NOMO-1 (cell line): ENCODE measurements around the gene UNC5C.

Experiments used
- DNase-seq, 2 experiments: peaks; one replicate each; lab custom pipeline; 2025; ENCODE audit not compliant: unreplicated experiment in 2 of 2; lab: John Stamatoyannopoulos, UW

Gene UNC5C

DNA sequence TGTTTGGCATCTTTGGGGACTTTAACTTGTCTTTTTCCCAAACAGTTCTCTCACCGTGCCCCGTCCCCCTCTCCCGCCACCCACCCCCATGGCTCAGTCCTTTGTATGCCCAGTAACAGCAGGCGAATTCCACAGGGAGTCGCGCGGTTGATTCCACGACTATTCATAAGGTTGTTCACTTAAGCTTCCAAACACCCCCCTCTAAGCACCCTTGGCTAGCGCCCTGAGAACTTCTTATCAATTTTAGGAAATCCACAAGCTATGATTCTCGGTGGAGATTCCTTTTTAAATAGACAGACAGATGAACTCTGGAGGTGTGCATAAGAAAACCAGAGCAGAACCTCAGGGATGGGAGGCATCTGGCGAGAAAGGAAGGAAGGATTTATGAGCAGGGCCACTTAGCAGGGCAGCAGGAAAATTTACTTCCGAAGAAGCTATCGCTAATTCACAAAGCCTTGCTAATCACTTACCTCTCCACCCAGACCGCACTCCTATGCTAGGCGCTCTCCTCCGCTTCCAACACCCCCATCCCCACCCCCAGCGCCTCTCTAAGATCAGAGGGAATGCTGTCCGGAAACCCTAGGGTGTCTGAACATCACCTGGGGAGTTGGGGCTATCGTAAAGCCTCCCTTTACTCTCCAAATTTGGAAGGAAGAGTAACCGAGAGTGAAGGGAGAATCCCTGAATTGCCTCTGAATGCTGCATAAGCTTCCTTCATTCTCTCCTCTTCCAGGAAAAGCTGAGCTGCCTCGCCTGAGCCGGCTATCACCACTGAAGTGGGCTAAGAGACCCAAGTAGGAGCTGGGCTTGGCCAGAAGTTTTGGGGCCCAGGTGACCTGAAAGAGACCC is 1.7 kb downstream of the UNC5C start:
- DNase-seq: no peak

DNA sequence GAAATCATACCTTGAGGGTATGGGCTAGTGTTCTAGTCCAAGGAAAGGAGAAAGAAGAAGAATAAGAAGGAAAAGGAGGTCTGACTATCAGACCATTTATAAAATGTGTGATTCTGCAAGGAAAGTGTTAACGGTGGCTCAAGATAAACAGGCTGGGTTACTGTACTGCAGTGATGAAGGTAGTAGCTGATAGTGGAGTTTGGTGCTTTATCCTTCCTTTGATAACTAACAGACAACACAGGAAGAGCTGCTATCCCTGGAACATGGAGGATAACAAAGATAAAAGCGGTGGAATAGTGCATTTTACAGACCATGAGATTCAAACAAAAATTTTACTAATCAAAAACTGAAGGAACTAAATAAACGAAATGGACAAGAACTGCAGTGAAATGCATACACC is 2.6 kb downstream of the UNC5C start:
- DNase-seq: no peak

DNA sequence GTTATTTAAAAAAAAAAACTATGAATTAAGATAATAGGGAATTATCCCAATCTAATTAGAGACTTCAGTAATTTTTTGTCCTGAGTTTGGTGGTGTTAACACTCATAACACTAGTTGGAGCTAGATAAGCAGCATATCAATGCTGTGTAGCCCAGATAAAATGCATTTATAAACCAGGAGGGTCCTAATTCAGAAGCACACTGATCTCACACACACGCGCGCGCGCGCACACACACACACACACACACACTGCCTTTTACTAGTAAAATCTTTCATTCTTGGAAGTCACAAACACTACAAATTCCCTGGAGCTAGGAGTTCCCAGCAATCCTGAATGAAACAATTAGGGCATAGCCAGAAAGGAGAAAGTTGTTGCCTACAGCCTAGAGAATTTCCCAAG is 3.2 kb downstream of the UNC5C start:
- no peak for DNase-seq

DNA sequence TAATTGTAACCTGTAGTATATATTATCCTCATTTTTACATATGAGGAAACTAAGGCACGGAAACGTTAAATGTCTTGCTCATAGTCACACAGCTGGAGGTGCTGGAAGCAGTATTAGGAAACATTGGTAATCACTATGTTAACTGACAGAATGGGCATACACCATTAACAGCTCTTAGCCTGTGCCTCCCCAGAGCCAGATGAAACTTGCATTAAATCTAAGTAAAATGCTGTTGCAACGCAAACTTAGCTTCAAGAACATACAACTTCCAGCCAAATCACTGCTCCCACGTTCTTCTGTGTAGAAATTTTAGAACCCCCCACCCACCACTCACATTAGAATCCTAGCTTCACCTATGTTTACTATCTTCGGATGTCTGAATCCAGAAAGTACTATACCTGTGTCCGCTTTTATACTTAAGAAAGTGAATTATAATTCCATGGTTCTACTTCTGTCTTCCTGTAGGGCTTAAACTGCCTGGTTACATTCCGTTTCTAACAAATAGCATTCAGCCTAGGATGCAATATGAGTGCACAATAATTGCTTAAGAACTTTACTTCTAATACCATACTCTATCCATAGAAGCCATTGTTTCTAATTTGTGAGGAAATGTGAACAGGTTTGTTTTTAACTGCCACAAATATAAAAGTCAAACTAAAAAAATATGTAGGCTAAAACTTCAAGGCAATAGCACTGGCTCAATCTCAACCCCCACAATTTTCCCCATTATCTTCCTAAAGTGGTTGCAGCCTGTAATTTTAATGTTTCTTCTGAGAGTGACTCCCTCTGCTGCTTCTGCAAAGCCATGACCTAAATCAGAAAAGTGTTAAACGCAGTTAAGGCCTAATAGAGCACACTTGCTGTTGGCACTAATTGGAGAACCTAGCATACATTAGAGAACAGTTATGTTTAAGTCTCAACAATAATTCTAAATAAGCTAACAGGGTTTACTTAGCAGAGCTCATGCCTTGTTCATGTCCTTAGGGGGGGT is 4.4 kb downstream of the UNC5C start:
- DNase-seq: no peak

DNA sequence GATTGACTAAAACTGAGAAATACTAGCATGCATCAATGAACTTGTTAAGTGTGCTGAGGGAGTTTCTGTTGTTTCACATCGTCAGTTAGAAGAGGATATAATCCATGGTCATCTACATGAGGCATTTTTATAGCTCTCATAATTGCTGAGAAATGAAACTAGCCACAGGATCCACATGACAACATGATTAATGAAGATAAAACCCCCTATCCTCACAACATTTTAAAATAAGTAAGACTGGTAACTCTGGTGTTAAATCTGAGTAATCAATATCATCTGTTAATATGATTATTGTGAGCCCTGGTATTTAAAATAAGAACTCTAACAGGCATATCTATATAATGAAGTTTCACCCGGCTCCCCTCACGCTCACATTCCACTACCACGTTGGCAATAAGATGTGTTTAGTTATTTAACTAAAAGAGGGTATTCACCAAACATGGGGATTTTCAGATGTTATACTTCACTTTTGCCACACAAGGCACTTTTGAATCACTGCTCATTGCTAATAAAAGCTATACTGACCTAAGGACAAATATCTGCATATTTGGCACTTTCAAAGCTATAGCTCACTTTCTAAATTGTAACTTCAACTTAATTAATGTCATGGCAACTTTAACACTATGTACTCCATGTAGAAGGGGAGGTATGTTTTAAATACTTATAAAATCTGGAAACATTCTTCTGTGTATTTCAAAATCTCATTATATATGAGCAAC is 6.7 kb downstream of the UNC5C start:
- no peak for DNase-seq

DNA sequence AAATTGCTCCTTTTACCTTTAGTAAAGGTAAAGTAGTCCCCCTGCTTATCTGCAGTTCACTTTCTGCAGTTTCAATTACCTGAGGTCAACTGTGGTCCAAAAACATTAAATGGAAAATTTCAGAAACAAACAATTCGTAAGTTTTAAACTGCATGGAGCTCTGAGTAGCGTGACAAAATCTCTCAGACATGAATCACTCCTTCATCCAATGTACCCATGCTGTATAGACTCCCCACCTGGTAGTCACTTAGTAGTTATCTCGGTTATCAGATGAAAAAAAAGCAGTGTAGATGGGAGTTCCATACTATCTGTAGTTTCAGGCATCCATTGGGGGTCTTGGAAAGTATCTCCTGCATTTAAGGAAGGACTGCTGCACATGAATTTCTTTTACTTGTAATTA is 7.7 kb downstream of the UNC5C start:
- DNase-seq: no peak

DNA sequence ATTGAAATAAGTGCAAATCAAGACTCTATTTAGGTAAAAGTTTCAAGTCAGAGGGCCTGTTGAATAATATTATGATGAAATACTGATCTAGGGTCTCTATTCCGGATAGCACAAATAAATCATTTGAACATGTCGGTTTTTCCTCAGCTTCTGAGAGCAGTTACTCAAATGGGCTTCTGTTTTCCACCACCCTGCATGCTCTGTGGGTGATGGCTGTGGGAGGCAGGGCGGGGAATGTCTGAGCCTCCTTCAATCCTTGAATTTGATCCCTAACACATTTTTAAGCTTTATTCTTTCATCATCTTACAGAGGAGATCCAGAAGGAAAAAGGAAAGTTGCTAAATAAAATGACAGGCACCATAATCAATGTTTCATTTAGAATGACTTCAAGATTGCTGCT is 8.5 kb downstream of the UNC5C start:
- no peak for DNase-seq

DNA sequence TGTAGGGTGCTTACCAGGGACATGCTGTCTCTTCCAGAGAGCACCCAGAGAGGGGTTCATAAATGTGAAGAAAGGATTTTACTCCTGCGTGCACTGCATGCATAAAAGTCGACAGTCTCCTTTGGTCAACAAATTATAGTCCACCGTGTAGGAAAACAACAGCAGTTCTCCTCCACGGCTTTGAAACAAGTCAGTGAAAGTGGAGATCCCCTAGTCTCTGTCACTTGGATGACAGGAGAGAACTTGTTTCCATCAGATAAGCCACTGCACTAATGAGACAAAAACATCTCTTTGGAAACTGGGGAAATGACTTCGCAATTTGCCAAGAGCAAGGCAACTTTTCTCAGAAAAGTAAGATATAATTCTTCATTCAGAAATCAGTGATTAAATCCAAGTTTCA is 9.7 kb downstream of the UNC5C start:
- no peak for DNase-seq

DNA sequence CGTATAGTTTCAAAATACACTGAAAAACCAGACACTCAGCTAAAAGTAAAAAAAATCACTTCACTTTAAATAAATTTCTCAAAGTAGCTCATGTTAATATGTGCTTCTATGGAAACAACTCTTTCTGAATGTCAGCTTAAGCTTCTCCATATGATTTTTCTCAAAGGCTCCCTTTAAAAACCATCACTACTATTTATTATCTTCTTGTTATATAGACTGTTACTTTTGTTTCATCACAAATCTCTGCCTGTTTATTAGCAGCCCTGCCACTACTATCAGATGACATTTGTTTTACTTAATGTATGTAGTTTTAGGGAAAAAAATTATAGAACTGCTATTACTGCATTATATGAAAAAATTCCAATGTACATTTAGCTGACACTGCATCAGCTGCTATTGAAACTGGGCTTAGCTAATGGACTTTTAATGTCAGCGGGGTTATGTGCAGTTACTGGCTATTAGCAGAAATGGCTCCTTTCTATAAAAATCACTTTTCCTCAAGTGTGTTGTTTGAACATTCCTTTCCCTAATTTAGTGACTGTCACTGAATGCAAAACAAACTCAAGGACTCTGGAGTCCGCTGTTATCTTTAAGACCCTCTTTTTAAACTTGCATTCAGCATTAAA is 10.8 kb downstream of the UNC5C start:
- DNase-seq: no peak

DNA sequence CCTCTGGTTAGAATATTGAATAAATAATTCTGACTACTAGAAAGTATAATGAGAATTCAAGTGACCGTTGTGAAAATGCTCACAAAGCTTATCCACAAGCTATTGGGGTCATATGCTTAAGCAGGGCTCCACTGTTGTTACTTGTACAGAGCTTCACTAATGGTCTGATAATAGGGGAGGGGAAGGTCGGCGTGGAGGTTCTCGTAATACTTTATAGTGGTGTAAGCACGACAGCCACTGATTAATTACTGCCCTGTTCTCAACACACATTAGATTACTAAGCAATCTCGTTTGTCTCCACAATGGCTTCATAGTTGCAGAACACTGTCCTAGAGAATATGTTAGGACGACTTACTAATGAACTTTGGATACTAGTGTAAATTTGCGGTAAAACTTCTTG is 11.6 kb downstream of the UNC5C start:
- DNase-seq: no peak

DNA sequence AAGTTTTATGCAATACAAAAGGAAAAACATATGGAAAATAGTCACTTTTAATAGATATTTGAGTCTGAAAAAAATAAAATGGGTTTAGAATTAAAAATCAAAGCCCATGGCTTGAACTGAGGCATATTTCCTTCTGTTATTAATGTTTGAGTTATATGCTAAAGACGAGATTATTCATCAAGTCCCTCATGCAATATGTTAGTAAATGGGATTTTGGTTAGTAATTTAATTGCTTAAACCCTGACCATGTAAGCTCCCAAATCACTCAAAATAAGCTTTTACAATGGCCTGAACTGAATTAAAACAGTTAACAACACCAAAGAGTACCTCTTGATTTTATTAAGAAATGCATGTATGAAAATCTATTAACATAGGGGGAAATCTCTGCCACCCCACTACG is 12.1 kb downstream of the UNC5C start:
- DNase-seq: no peak

DNA sequence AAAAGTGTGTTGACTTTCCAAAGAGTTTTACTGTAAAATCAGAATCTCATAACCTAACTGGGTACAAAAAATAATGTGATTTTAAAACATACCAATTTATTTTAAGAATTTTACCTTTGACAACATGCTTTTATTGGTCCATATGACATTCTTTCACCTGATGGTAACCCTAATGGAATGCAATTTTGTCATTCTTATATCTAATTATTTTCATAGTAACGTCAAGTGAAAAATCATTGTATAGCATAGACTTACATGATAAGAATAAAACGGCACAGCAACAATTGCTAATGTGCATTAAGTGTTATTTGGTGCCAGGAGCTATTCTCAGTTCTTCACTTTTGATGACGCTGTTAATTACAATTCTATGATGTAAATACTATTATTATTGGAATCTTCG is 13.6 kb downstream of the UNC5C start:
- no peak for DNase-seq

DNA sequence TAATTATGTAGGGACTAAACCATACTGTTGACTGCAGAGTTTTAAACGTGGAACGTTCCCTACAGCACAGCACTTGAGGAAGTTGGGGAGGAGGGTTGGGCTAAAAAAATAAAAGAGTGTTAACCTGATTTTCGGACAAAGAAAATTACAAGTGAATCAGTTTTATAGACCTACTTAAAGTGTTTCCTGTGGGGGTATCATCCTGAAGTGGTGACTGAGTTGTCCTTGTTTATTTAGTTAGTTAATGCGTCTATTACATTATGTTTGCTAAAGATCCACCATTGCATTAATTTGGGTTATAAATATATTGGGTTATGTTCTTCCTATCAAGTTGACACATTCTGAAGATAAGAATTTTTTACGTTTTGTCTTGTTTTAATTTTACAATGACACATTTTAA is 14.7 kb downstream of the UNC5C start:
- DNase-seq: no peak

DNA sequence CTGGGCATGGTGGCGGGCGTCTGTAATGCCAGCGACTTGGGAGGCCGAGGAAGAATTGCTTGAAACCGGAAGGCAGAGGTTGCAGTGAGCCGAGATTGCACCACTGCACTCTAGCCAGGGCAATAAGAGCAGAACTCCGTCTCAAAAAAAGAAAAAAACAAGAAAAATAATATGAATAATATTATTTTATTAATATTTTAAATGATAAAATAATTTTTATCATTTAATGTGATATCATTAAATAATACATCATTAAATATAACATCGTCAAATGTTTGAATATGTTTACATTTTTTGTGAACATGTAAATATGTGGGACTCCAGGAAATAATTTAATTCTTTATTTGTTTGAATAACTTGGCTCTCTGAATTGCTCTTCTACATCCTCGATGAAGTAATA is 15.5 kb downstream of the UNC5C start:
- DNase-seq: no peak

DNA sequence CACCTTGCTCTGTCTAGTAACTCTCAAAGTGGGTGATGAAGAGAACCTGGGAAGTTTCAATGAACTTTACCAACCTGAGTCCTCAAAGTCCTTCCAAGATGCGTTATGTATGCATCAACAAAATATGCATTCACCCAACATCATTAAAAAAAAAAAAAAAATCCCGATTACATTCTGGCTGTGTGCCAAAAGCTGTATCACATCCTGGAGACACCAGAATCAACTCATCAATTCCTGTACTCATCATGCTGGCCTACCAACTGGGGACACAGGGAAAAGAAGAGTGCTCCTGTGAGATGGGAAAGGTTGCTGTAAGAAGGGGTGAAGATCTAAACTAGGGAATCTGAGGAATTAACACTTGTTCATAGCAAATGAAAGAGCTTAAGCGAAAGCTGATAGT is 16.5 kb downstream of the UNC5C start:
- no peak for DNase-seq

DNA sequence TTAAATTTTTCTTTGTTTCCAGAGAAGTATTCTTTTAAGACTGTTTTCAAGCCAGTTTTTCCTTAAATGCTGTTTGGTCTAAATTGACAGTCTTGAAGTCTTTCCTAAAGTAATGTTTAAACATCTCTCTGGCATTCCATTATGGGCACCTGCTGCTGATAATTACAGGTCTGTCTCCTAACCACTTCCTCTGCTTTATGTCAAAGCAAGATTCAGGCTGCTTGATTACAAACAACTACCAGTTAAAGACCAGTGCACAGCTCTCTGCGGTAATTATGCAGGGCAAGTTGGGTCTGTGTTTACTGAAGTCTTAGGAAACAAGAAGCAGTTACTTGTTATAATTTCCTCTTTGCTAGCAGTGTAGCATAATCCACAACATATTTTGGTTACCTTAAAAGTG is 17.6 kb downstream of the UNC5C start:
- DNase-seq: no peak

DNA sequence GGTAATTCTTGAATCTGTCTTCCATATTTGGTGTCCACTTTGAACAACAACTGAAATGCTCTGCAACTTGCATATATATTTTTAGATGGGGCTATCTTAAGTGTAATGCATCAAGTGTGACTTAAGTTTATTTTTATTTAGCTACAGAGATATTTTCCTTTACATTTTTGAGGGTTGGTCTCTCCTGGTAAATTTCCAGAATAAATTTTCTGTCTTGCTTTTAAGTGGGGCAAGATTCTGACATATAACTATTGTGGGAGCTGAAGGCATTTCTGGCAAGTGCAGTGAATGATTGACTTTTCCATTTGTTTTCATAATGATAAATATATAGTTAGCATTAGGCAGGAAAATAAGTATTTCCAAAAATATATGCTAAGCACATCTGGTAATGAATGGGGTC is 18.8 kb downstream of the UNC5C start:
- no peak for DNase-seq

DNA sequence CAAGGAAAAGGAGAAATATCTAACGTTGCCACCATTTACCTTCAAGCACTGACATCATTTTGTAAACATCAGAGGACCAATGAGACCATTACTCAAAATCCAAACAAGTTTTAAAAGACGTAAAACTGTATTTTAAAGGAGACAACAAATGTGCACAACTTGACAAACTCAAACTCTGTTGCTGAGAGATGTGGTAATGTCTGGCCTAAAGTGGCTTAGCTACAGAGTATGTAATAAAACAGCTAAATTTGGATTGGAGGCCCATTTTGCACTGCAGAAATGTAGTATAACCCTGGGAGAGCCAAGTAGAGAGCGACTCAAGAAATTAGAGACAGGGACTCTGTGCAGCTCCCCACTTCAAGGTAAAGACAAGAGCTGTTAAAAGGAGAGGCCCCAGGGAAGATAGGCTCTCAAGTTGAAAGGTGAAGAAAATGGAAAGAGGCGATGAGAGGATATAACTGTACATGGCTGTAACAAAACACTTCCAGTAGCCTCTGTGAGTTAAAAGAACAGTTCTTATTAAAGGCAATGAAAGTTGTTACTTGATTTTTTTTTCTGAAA is 20.3 kb downstream of the UNC5C start:
- no peak for DNase-seq

DNA sequence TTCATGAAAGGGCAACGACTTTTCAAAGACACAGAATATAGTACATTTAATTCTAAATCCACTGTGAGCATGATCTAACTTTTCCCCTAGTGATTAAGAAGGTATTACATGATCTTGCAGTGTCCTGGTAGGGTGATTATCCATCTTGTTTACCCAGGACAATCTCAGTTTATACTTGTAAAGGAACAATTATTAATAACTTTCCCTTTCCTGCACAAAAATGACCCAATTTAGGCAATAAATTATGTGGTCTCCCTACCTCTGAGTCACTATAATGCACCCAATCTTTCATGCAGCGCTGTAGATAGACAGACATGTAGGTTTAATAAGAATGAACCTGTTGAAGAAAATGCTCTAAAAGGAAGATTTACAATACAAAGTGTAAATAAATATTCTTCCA is 22.7 kb downstream of the UNC5C start:
- DNase-seq: no peak

DNA sequence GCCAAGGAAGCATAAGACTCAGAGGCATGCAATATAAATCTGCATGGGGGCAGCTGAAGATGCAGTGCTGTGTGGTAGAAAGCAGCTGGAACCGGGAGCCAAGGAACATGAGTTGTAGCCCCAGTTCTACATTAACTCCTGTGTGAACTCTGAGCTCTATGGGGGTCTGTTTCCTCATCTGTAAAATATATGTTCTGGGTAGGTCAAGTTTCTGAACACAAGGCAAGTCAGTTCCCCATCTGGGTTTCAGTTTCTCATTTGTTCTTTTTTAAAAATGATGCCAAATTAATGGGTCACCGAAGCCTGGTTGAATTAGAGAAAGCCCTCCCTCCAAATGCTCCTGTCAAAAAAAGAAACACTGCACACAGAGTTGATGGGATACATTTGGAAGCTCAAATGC is 24.0 kb downstream of the UNC5C start:
- DNase-seq: no peak
